IPS-NIHi11 (cell line): ENCODE measurements around the gene MINDY3.
"Not testable (repeated sequence)": the region's sequence is repeated elsewhere in the genome, so short reads cannot be mapped to it uniquely, and the experiment has no call there.

Experiments used
- DNase-seq: peaks from one replicate; pipeline ENCODE4 v3.0.0; 2012; ENCODE audit warnings: mixed read lengths, low spot score

Gene MINDY3

GRCh38 chr10:15859906-15860691, at the start of gene MINDY3:
TSS of gene MINDY3 (minus strand) at chr10:15860507. CDS start at chr10:15860299, 208 bp downstream.
- peak; percentile 82 for DNase-seq

GRCh38 chr10:15901889-15902288, 41.6 kb upstream of the MINDY3 start:
- peak; percentile 8 for DNase-seq

DNA sequence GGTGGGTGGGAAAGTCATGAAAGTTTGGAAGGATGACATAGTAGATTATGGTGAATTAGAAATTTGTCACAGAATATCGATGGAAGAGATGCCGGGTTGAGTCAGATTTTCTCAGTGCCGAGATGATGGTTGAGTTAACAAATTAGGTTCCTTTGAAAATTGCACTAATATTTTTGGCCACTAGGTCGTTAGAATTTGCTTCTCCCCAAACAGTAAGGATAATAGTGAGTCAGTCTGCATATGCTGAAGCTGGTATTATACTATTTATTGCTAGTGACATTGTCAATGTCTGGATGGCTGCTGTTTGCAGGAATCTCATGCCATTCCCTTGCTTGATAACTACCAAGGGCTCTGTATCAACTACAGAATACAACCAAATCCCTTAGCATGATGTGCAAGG, 37.7 kb upstream of the MINDY3 start:
- no peak for DNase-seq

GRCh38 chr10:15897287-15897686, 37.0 kb upstream of the MINDY3 start:
- DNase-seq = no peak

GRCh38 chr10:15896654-15897053, 36.3 kb upstream of the MINDY3 start:
- no peak for DNase-seq

DNA sequence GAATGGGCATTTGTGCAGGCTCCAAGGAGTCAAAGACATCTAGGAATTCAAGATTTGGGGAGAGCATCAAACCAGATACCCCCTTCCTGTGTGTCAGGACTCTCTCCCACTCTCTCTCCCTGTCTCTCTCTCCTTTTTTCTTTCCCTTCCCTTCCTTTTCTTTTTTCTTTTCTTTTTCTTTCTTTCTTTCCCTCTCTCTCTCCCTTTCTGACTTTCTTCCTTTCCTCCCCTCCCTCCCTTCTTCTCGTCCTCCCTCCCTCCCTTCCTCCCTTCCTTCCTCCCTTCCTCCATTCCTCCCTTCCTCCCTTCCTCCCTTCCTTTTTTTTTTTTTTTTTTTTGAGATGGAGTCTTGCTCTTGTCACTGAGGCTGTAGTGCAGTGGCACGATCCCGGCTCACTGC, 24.1 kb upstream of the MINDY3 start:
- DNase-seq = no peak

GRCh38 chr10:15881542-15881941, 21.2 kb upstream of the MINDY3 start:
- DNase-seq = no peak

DNA sequence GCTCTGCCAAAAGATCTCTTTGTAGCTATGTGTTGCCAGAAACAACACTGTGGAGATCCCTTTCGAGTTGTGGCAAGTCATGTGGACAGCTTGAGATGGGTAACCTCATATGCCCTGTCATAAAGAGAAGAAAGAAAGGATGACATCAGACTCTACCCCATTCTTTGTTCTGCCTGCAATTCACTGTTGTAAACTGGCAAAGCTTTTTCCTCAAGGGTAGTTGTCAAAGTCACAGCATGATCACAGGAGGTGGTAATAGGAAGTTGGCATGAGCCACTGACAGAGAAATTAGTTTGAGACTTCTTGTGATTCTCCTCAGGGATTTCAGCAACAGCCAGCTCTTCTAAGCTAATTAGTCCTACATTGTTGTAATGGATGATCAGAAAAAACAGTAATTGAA, 19.4 kb upstream of the MINDY3 start:
- peak; percentile 14 for DNase-seq

DNA sequence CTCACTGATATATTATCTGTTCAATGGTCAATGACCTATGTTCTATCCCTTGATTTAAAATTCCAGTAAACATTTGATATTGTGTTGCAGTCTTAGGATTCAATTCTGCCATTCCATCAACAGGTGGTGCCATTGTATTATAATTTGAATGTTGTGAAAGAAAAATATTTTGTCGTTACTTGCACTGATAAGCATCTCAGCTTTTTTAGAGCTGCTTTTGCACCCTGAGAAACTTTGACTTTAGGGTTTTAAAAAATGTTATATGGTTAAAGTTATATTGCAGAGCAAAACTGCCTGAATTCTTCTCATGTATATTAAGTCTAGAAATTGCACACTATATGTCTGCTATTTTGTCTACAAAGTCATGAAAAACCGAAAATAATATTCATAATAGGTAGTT, 18.8 kb upstream of the MINDY3 start:
- peak; percentile 48 for DNase-seq

DNA sequence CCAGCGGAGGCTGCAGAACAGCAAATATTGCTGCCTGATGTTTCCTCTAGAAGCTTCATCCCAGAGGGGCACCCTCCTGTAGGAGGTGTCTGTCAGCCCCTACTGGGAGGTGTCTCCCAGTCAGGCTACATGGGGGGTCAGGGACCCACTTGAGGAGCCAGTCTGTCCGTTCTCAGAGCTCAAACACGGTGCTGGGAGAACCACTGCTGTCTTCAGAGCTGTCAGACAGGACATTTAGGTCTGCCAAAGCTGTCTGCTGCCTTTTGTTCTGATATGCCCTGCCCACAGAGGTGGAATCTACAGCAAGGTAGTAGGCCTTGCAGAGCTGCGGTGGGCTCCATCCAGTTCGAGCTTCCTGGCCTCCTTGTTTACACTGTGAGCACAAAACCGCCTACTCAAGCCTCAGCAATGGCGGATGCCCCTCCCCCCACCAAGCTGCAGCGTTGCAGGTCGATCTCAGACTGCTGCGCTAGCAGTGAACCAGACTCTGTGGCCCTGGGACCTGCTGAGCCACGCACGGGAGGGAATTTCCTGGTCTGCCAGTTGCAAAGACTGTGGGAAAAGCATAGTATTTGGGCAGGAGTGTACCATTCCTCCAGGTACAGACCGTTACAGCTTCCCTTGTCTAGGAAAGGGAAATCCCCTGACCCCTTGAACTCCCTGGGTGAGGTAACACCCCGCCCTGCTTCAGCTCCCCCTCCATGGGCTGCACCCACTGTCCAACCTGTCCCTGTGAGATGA, 17.7 kb upstream of the MINDY3 start:
- DNase-seq = no peak

DNA sequence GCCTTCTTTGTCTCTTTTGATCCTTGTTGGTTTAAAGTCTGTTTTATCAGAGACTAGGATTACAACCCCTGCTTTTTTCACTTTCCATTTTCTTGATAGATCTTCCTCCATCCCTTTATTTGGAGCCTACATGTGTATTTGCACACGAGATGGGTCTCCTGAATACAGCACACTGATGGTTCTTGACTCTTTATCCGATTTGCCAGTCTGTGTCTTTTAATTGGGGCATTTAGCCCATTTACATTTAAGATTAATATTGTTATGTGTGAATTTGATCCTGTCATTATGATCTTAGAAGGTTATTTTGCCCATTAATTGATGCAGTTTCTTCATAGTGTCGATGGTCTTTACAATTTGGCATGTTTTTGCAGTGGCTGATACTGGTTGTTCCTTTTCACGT, 16.0 kb upstream of the MINDY3 start:
- not testable (repeated sequence) for DNase-seq

DNA sequence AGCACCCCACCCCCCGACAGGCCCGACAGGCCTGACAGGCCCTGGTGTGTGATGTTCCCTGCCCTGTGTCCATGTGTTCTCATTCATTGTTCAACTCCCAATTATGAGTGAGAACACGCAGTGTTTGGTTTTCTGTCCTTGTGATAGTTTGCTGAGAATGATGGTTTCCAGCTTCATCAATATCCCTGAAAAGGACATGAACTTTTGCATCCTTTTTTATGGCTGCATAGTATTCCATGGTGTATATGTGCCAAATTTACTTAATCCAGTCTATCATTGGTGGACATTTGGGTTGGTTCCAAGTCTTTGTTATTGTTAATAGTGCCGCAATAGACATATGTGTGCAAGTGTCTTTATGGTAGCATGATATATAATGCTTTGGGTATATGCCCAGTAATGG, 12.3 kb upstream of the MINDY3 start:
- not testable (repeated sequence) for DNase-seq

DNA sequence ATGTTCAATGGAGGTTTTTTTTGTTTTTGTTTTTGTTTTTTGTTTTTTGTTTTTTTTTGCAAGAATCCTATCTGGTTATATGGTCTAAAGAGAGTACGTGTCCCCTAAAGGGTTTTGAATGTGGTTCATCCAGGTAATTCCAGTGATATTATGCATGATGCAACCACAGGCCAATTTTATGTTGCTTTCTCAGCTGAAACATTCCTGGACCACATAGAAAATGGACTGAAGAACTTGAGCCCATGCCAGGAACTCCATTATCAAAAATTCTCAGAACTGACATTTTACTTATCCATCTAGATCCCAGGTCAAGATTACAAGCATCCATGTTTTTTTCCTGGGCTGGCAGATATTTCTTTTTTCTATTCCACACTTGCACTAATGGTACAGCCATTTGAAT, 11.5 kb upstream of the MINDY3 start:
- DNase-seq = no peak

DNA sequence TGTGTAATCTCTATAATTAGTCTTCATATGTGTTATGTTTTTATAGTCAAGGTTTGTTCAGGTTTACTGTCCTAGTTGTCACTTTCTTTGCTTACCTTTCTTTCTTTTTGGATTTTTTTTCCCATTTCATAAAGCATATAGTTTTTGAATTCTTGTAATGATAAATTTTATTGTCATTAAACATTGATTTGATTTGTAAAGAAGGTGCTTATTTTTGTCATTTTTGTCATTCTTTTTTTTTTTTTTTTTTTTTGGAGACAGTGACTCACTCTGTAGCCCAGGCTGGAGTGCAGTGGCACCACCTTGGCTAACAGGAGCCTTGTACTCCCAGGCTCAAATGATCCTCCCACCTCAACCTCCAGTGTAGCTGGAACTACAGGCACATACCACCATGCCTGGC, 9.6 kb upstream of the MINDY3 start:
- no peak for DNase-seq

GRCh38 chr10:15868006-15868405, 7.7 kb upstream of the MINDY3 start:
- DNase-seq = no peak

GRCh38 chr10:15865304-15865703, 5.0 kb upstream of the MINDY3 start:
- DNase-seq = no peak

GRCh38 chr10:15864419-15864818, 4.1 kb upstream of the MINDY3 start:
- no peak for DNase-seq

GRCh38 chr10:15863733-15864132, 3.4 kb upstream of the MINDY3 start:
- no peak for DNase-seq

DNA sequence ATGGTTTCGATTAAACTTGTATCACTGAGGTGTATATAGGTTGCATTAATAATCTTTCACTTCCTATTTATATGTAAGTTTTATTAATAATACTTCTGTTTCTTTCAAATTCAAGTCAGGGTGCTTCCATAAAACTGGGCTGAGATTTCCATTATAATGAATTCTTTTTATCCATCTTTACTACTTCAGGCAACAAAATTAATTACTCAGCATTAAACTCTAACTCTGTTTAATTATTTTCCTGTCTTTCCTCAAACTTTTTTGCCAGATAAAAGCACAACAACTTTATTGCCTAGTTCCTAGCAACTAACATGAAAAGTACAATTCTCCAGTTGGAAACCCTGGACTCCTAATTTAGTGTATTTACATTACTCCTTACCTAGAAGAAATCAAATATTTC, 3.0 kb upstream of the MINDY3 start:
- no peak for DNase-seq

DNA sequence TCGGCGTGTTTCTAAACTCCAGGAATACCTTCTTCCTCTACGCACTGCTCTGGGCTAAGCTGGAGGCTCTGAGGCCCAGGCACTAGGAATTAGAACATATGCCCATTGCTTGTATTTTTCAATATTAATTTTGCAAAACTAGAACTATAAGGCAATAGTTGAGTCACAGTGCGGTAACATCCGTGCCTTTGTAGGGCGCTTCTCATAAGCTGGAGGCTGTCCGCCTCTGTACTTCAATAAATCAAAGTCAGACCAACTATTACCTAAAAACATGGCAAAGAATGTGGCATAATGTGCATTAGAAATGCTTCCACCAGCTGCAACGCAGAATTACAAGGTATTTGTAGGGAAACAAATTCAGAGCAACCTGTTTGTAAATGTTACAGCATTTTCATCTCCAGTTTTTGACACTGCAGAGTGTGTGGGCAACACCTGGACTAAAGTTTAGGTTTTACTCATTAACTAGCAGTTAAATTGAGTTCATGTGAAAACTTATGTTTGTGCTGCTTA, 440 bp upstream of the MINDY3 start:
- DNase-seq = no peak

GRCh38 chr10:15859509-15859905, 800 bp downstream of the MINDY3 start:
- DNase-seq = no peak

- no peak for DNase-seq
These were observed 1.4 kb downstream of the MINDY3 start for GRCh38 chr10:15858861-15859281.

DNA sequence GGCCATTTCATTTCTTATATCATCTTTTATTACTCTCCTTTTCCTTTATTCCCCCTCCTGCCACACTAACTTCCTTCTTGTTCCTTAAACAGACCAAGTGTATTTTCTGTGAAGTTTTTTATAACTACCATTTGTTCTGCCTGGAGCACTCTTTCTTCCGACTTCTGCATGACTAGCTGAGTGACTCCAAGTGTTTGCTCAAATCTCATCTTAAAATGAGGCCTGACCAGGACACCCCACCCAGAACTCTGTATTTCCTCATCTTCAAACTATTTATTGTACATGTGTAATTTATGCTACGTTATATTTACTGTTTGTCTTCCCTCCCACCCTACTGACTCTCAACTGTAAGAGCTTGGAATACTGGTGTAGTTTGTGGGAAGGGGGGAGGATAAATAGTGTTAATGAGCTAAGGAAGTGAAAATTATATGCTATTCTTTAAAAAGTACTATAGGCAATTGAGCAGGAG, 3.2 kb downstream of the MINDY3 start:
- no peak for DNase-seq
